G401 (cell line): ENCODE data around the gene GALNS. TPM values are rescaled to one million over a fixed set of nuclear protein-coding genes. Genes with fewer than 3 reads are reported as not detected.
"Not testable (repeated sequence)": the region's sequence is repeated elsewhere in the genome, so short reads cannot be mapped to it uniquely, and the experiment has no call there.

Experiments used
- DNase-seq: peaks from one replicate; pipeline ENCODE4 v3.0.0-alpha.2; 2015; ENCODE audit warnings: low spot score
- in situ Hi-C: cut with HindIII; loops from 2 replicates; pipeline ENCODE4 v1.10.0; 2016; ENCODE audit warnings: low sequenced_read_pairs, mixed read lengths
- total RNA-seq: library from RNA; depleted of rRNA; stranded (reverse); fragments of >200 nt; shearing (Covaris generic); gene quantifications from 2 replicates; pipeline ENCODE4 v1.2.3, GENCODE V29; 2014; rRNA removed

The GALNS gene
- total RNA-seq = 12.3 and 13.3 TPM in 2 replicates

- DNase-seq = peak; percentile 96
- in situ Hi-C loops = no loop called here
Measured at GRCh38 chr16:88856828-88857727, at the start of gene GALNS, which contains the start of gene TRAPPC2L. Gene GALNS, minus strand, starts transcription at chr16:88856947. Its CDS starts 70 bp downstream, at chr16:88856877. Gene TRAPPC2L, plus strand, starts transcription at chr16:88857127. Its CDS starts 24 bp downstream, at chr16:88857151.

- in situ Hi-C loops = no loop called here
- DNase-seq = no peak
Measured at GRCh38 chr16:88906020-88906419, 49.3 kb upstream of the GALNS start.

GRCh38 chr16:88905563-88905962 is 48.8 kb upstream of the GALNS start:
- DNase-seq = no peak
- in situ Hi-C loops = no loop called here

GRCh38 chr16:88904676-88905365 is 48.1 kb upstream of the GALNS start:
- in situ Hi-C loops = no loop called here
- peak; percentile 52 for DNase-seq

- in situ Hi-C loops = no loop called here
- DNase-seq = no peak
Measured at GRCh38 chr16:88903267-88903666, 46.5 kb upstream of the GALNS start.

- no peak for DNase-seq
- in situ Hi-C loops = no loop called here
Measured at GRCh38 chr16:88902744-88903143, 46.0 kb upstream of the GALNS start.

- peak; percentile 43 for DNase-seq
- in situ Hi-C loops = no loop called here
Measured at GRCh38 chr16:88901718-88902337, 45.1 kb upstream of the GALNS start.

- in situ Hi-C loops = no loop called here
- DNase-seq = peak; percentile 70
Measured at GRCh38 chr16:88900662-88901052, 43.9 kb upstream of the GALNS start.

- in situ Hi-C loops = no loop called here
- peak; percentile 69 for DNase-seq
Measured at GRCh38 chr16:88899901-88900661, 43.3 kb upstream of the GALNS start.

GRCh38 chr16:88897696-88898425 is 41.1 kb upstream of the GALNS start:
- DNase-seq = no peak
- in situ Hi-C loops = no loop called here

GRCh38 chr16:88896238-88897070 is 39.7 kb upstream of the GALNS start:
- in situ Hi-C loops = no loop called here
- DNase-seq = peak; percentile 50

- DNase-seq = no peak
- in situ Hi-C loops = no loop called here
Measured at GRCh38 chr16:88895335-88895734, 38.6 kb upstream of the GALNS start.

- in situ Hi-C loops = no loop called here
Measured at GRCh38 chr16:88894681-88895300, 38.0 kb upstream of the GALNS start.

GRCh38 chr16:88894266-88894665 is 37.5 kb upstream of the GALNS start:
- DNase-seq, in situ Hi-C loops: not testable (repeated sequence)

More at GRCh38 chr16:88894681-88895300, 38.0 kb upstream of the GALNS start:
- no peak for DNase-seq

- DNase-seq = peak; percentile 44
- in situ Hi-C loops = no loop called here
Measured at GRCh38 chr16:88893127-88893968, 36.6 kb upstream of the GALNS start.

GRCh38 chr16:88892065-88892464 is 35.3 kb upstream of the GALNS start:
- DNase-seq = peak; percentile 34

More at GRCh38 chr16:88892065-88892464, 35.3 kb upstream of the GALNS start:
- in situ Hi-C loops = no loop called here
